ENCODE data around the gene PARP12.

GRCh38 chr7:140023728-140024127, 39.0 kb downstream of the PARP12 start:
- no peak for TF ChIP-seq CTCF (IDR thresholded peaks at IDR 0.05; ENCODE audit: low read depth, low read length, poor library complexity, severe bottlenecking)
- TF ChIP-seq EZH2phosphoT487 (IDR thresholded peaks at IDR 0.05; ENCODE audit: borderline replicate concordance, low read length), result no peak

Data from DOHH2 (cell line).